Activated CD8-positive, alpha-beta memory T cell treated with anti-CD3 and anti-CD28 coated beads, Interleukin-2, amount 50 U/mL, for 4 hours (primary cell): ENCODE data around the gene ZFTA.
A peak's percentile ranks its signal among the peaks of the same experiment; 100 is the strongest.

ENCODE experiments used
- DNase-seq: peaks from one replicate; pipeline ENCODE4 v3.0.0-alpha.2; 2020

The ZFTA gene

GRCh38 chr11:63745304-63746170 is 23.0 kb downstream of the ZFTA start:
- DNase-seq, result no peak

DNA sequence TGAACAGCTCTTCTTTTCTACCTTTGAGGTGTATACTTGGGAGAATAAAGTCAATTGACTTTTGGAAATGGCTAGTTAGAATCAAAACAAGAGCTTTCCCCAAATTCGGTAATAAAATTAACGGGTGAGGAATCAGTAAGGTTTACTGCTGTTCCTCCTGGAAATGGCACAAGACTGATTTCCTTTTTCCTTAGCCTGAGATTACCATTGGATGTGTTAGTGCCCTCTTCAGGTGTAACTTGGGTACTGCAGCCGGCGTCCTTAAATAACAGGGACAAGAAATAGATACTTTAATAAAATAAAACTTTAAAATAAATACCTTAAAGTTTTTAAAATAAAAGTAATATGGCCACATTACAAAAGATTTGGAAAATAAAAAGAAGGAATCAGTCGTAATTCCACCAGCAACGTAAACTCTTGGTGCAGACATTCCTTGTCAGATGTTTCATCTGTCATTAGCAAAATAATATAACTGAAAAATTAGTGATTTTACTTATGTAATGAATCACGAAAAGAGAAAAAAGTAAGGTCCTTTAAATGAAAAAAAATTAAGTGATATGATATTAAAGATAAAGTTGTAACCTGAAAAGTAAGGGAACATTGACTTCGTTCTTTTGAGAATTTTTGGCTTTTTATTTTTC is 29.7 kb downstream of the ZFTA start:
- peak; percentile 68 for DNase-seq

- no peak for DNase-seq
Observed at GRCh38 chr11:63737718-63738117, 30.9 kb downstream of the ZFTA start.

DNA sequence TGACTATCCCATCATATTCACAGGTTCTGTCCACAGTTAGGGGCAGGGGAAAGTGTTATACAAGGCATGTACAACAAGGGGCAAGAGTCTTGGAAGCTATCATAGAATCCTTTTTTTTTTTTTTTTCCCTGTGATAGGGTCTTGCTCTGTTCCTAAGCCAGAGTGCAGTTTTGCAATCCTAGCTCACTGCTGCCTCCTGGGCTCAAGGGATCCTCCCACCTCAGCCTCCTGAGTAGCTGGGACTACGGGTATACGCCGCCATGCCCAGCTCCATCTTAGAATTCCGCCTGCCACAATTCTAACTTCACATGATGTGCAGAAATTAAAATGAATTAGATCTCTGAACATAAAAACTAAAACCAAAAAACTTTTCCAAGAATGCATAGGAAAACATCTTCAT is 31.7 kb downstream of the ZFTA start:
- DNase-seq, result no peak

DNA sequence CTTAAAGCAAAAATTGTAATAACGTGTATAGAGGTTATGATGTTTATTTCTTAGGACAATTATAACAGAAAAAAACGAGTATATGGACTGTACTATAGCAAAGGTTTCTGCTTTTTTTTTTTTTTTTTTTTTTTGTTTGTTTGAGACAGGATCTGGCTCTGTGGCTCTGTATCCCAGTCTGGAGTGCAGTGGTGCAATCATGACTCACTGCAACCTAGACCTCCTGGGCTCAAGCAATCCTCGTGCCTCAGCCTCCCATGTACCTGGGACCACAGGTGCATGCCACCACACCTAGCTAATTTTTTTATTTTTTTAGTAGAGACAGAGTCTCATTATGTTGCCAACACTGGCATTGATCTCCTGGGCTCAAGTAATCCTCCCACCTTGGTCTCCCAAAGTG is 39.2 kb downstream of the ZFTA start:
- DNase-seq, result no peak

DNA sequence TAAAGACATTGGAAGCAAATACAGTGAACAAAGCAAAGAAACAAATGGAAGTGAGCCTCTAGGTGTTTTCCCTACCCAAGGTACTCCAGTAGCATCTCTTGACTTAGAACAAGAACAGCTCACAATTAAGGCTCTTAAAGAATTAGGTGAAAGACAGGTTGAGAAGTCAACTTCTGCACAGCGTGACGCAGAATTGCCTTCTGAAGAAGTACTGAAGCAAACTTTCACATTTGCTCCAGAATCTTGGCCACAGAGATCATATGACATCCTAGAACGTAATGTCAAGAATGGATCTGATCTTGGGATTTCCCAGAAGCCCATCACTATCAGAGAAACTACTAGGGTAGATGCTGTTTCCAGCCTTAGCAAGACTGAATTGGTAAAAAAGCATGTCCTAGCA is 48.0 kb downstream of the ZFTA start:
- no peak for DNase-seq

- DNase-seq, result no peak
Observed at GRCh38 chr11:63719987-63720386, 48.6 kb downstream of the ZFTA start.

DNA sequence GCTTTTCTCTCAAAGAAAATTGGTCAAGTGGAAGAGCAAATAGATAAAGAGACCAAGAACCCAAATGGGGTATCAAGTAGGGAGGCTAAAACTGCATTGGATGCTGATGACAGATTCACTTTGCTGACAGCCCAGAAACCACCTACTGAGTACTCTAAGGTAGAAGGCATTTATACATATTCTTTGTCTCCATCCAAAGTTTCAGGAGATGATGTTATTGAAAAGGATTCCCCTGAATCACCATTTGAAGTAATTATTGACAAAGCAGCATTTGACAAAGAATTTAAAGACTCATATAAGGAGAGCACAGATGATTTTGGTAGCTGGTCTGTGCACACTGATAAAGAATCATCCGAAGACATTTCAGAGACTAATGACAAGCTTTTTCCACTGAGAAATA is 49.6 kb downstream of the ZFTA start:
- DNase-seq, result no peak
